ENCODE results near the gene PCBP2. TPM values are rescaled to one million over a fixed set of nuclear protein-coding genes. Genes with fewer than 3 reads are reported as not detected.

PCBP2 gene
- total RNA-seq, 4 donors from 2014 or later = 275 to 374 (median 365) TPM

GRCh38 chr12:53472056-53472582 is 20.2 kb downstream of the PCBP2 start:
- no peak for DNase-seq (ENCODE audit: extremely low spot score)
- H3K27ac ChIP-seq (replicated peaks in 1 of 4) = peak overlapping the region in 2 of 4 donors; percentile 2 to 7
- no peaks in the 10 kb centered on the region for H3K9me3 ChIP-seq
- no peak for TF ChIP-seq CTCF (IDR thresholded peaks at IDR 0.05)
- TF ChIP-seq POLR2A (IDR thresholded peaks at IDR 0.05; ENCODE audit: low read depth) = no peak
- TF ChIP-seq POLR2AphosphoS5 (IDR thresholded peaks at IDR 0.05) = no peak
- no peak for TF ChIP-seq EP300 (IDR thresholded peaks at IDR 0.05)
- peaks cover 48 to 81% (median 59%) of the 10 kb centered on the region in 4 donors for H3K4me1 ChIP-seq
- peaks cover 81 to 100% (median 100%) of the 10 kb centered on the region in 4 donors for H3K36me3 ChIP-seq
- intact Hi-C loops (cut with DNase I) = no loop called here
- no peak overlapping the region for H3K4me3 ChIP-seq
- H3K27me3 ChIP-seq = no peaks in the 10 kb centered on the region
- WGBS = 86% methylated on average over 1 of the region's 1 CpG

- Histone ChIP-seq H3K4me1 (peaks cover 53 to 89% (median 74%) of the 10 kb centered on the region in 4 donors), H3K27me3 (no peaks in the 10 kb centered on the region), H3K9me3 (no peaks in the 10 kb centered on the region), H3K27ac (replicated peaks in 1 of 4) (peak overlapping the region in 1 of 4 donors; percentile 55), H3K4me3 (no peak overlapping the region), H3K36me3 (peaks cover 61 to 100% (median 98%) of the 10 kb centered on the region in 4 donors)
- TF ChIP-seq POLR2AphosphoS5 (IDR thresholded peaks at IDR 0.05) (no peak), EP300 (IDR thresholded peaks at IDR 0.05) (no peak)
- WGBS = 68% methylated on average over 2 of the region's 2 CpGs
- intact Hi-C loops (cut with DNase I) = no loop called here
- no peak for DNase-seq (ENCODE audit: extremely low spot score)
These were observed 22.2 kb downstream of the PCBP2 start for GRCh38 chr12:53474077-53474476.

- Histone ChIP-seq H3K27ac (replicated peaks in 1 of 4) (peak overlapping the region in 3 of 4 donors; percentile 12 to 55 (median 21)), H3K36me3 (peaks cover 58 to 100% (median 97%) of the 10 kb centered on the region in 4 donors), H3K9me3 (no peaks in the 10 kb centered on the region), H3K4me1 (peaks cover 53 to 87% (median 73%) of the 10 kb centered on the region in 4 donors), H3K27me3 (no peaks in the 10 kb centered on the region), H3K4me3 (no peak overlapping the region)
- 65% methylated on average over 13 of the region's 13 CpGs for WGBS
- no peak for TF ChIP-seq EP300 (IDR thresholded peaks at IDR 0.05)
- TF ChIP-seq POLR2AphosphoS5 (IDR thresholded peaks at IDR 0.05) = peak in 1 of 2 donors; percentile 16
- no peak for DNase-seq (ENCODE audit: extremely low spot score)
- intact Hi-C loops (cut with DNase I) = no loop called here
These were observed 22.9 kb downstream of the PCBP2 start for GRCh38 chr12:53474819-53475218.

GRCh38 chr12:53476769-53477209 is 24.9 kb downstream of the PCBP2 start:
- H3K4me3 ChIP-seq = no peak overlapping the region
- H3K27ac ChIP-seq (replicated peaks in 1 of 4) = peak overlapping the region; percentile 22 to 55 (median 36)
- 58% methylated on average over 2 of the region's 2 CpGs for WGBS
- H3K36me3 ChIP-seq = peaks cover 51 to 100% (median 97%) of the 10 kb centered on the region in 4 donors
- H3K4me1 ChIP-seq = peaks cover 61 to 88% (median 79%) of the 10 kb centered on the region in 4 donors
- no peaks in the 10 kb centered on the region for H3K9me3 ChIP-seq
- no peak for DNase-seq (ENCODE audit: extremely low spot score)
- H3K27me3 ChIP-seq = no peaks in the 10 kb centered on the region
- TF ChIP-seq CTCF (IDR thresholded peaks at IDR 0.05) (peak; percentile 14 to 27 (median 14)), POLR2AphosphoS5 (IDR thresholded peaks at IDR 0.05) (peak in 1 of 2 donors; percentile 15), POLR2A (IDR thresholded peaks at IDR 0.05; ENCODE audit: low read depth) (no peak), EP300 (IDR thresholded peaks at IDR 0.05) (no peak)
- intact Hi-C loops (cut with DNase I) = no loop called here

- H3K27ac ChIP-seq (replicated peaks in 1 of 4) = peak overlapping the region in 3 of 4 donors; percentile 41 to 52 (median 47)
- H3K27me3 ChIP-seq = no peaks in the 10 kb centered on the region
These were observed 27.0 kb downstream of the PCBP2 start for GRCh38 chr12:53478865-53479264.

More at GRCh38 chr12:53478865-53479264, 27.0 kb downstream of the PCBP2 start:
- TF ChIP-seq POLR2A (IDR thresholded peaks at IDR 0.05; ENCODE audit: low read depth) (no peak), EP300 (IDR thresholded peaks at IDR 0.05) (no peak), POLR2AphosphoS5 (IDR thresholded peaks at IDR 0.05) (no peak), CTCF (IDR thresholded peaks at IDR 0.05) (no peak)
- peaks cover 43 to 100% (median 95%) of the 10 kb centered on the region in 4 donors for H3K36me3 ChIP-seq
- H3K4me1 ChIP-seq = peaks cover 42 to 76% (median 63%) of the 10 kb centered on the region in 4 donors
- H3K4me3 ChIP-seq = no peak overlapping the region
- intact Hi-C loops (cut with DNase I) = no loop called here
- DNase-seq (ENCODE audit: extremely low spot score) = no peak
- H3K9me3 ChIP-seq = no peaks in the 10 kb centered on the region
- WGBS = 43% methylated on average over 1 of the region's 1 CpG

All from esophagus muscularis mucosa (tissue), 4 donors.